Prostate gland (tissue), 2 donors: ENCODE data around the gene MBD3.

Experiments
- POLR2A ChIP-seq: fragments of 450-650 bp; IDR thresholded peaks from one replicate; pipeline ENCODE4 v1.6.1; 2016; ENCODE audit warnings: antibody characterized with exemption, mild to moderate bottlenecking
- POLR2AphosphoS5 ChIP-seq: sonication (generic); formaldehyde crosslinking; IDR thresholded peaks from one replicate; pipeline ENCODE4 v1.6.1; 2017; ENCODE audit warnings: antibody characterized with exemption
- TF ChIP-seq, protein P1 (sequence below), 4 experiments: fragments of 200-600 bp in 2 of 4; fragments of 450-650 bp in 2 of 4; sonication (generic) in 2 of 4; IDR thresholded peaks; 1 replicate in 3 of 4; 2 replicates in 1 of 4; pipeline ENCODE4 v1.5.1; 2016 to 2019; ENCODE audit warnings: antibody characterized with exemption in 4 of 4, mild to moderate bottlenecking in 2 of 4, moderate library complexity in 2 of 4

DNA sequence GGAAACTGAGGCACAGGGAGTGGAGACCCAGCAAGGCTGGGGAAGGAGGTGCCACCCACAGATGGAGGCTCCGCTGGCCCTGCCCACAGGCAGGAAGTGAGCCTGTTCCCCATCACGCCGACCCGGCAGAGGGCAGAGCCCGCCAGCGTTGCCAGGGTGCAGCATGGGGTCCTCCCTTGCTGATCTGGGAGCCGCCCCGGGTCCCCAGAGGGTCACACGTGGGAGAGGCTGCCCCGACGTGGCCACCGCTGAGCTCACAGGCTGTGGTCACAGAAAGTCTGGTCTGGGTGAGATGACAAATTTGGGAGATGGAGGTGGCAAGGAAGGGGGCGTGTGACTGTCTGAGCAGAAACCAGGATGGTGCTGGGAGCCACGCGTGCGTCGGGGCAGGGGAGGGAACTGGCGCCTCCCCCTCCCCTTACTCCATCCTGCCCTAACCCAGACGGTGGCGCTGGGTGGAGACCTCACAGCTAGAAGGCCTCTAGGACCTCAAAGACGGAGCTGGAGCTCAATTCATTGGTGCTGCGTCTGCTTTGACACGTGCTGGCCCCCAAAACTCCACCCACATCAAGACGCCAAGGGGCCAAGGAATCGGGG lies 32.3 kb downstream of the MBD3 start:
- TF ChIP-seq, protein P1, sequence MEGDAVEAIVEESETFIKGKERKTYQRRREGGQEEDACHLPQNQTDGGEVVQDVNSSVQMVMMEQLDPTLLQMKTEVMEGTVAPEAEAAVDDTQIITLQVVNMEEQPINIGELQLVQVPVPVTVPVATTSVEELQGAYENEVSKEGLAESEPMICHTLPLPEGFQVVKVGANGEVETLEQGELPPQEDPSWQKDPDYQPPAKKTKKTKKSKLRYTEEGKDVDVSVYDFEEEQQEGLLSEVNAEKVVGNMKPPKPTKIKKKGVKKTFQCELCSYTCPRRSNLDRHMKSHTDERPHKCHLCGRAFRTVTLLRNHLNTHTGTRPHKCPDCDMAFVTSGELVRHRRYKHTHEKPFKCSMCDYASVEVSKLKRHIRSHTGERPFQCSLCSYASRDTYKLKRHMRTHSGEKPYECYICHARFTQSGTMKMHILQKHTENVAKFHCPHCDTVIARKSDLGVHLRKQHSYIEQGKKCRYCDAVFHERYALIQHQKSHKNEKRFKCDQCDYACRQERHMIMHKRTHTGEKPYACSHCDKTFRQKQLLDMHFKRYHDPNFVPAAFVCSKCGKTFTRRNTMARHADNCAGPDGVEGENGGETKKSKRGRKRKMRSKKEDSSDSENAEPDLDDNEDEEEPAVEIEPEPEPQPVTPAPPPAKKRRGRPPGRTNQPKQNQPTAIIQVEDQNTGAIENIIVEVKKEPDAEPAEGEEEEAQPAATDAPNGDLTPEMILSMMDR (IDR thresholded peaks at IDR 0.05) = no peak
- TF ChIP-seq POLR2A (no peak), POLR2AphosphoS5 (no peak)
